GM10266 (cell line): Measurements from ENCODE around the gene LZTFL1.

Experiments used
- DNase-seq: peaks from one replicate; pipeline ENCODE4 v3.0.0; 2012; ENCODE audit errors: extremely low spot score
- TF ChIP-seq, protein P1 (sequence below): IDR thresholded peaks from 2 replicates; pipeline ENCODE4 v1.5.1; 2012; ENCODE audit warnings: mild to moderate bottlenecking, low read depth; ENCODE audit not compliant: control insufficient read depth, insufficient read depth; ENCODE audit errors: missing control alignments

LZTFL1 gene

DNA sequence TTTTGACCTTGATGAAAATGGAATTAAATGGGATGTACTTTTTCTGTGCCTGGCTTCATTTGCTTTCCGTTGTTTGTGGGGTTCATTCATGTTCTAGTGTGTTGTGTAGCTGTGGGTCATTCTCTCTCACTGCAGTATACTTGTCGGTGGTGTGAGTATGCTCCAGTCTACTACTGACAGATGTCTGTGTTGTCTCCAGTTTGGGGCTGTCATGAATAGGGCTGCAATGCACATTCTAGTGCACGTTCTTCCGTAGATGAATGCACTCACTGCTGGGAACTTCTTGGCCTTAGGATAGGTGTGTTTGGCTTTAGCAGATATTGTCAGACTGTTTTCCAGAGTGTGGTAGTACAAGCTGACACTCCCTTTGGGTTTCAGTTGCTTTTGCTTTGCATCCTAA lies 43.9 kb downstream of the LZTFL1 start:
- no peak for DNase-seq
- TF ChIP-seq, protein P1, sequence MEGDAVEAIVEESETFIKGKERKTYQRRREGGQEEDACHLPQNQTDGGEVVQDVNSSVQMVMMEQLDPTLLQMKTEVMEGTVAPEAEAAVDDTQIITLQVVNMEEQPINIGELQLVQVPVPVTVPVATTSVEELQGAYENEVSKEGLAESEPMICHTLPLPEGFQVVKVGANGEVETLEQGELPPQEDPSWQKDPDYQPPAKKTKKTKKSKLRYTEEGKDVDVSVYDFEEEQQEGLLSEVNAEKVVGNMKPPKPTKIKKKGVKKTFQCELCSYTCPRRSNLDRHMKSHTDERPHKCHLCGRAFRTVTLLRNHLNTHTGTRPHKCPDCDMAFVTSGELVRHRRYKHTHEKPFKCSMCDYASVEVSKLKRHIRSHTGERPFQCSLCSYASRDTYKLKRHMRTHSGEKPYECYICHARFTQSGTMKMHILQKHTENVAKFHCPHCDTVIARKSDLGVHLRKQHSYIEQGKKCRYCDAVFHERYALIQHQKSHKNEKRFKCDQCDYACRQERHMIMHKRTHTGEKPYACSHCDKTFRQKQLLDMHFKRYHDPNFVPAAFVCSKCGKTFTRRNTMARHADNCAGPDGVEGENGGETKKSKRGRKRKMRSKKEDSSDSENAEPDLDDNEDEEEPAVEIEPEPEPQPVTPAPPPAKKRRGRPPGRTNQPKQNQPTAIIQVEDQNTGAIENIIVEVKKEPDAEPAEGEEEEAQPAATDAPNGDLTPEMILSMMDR, result no peak

DNA sequence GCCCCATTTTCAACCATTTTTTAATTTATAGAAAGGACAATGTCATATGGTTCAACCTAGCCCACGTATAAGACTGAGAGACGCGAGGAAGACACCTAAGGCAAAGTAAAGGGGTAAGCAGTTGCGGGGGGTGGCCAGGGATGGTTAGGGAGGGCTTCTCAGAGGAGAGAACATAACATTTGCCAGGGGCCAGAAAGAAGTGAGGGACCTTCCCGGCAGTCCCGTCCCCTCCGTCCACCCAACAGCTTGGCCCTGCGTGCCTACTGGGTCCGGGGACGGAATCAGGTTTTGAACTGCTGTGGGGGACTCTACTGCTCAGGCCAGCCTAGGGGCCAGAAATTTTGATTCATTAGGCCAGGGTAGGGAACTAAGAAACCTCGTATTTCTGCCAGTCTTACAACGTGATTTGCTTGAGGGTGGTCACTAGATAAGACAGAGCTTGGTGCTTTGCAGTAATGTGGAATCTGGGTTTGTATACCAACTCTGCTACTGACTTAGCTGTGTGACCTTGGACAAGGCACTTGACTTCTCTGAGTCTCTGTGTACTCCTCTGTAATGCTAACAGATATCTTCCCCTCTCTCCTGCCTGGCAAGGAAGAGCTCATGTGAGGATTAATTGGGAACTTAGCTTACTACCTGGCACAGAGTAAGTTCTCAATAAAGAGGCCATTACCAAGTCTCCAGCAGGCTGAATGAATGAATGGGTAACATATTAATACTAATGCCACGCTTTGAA lies 44.8 kb downstream of the LZTFL1 start:
- no peak for DNase-seq
- TF ChIP-seq, protein P1, result no peak

DNA sequence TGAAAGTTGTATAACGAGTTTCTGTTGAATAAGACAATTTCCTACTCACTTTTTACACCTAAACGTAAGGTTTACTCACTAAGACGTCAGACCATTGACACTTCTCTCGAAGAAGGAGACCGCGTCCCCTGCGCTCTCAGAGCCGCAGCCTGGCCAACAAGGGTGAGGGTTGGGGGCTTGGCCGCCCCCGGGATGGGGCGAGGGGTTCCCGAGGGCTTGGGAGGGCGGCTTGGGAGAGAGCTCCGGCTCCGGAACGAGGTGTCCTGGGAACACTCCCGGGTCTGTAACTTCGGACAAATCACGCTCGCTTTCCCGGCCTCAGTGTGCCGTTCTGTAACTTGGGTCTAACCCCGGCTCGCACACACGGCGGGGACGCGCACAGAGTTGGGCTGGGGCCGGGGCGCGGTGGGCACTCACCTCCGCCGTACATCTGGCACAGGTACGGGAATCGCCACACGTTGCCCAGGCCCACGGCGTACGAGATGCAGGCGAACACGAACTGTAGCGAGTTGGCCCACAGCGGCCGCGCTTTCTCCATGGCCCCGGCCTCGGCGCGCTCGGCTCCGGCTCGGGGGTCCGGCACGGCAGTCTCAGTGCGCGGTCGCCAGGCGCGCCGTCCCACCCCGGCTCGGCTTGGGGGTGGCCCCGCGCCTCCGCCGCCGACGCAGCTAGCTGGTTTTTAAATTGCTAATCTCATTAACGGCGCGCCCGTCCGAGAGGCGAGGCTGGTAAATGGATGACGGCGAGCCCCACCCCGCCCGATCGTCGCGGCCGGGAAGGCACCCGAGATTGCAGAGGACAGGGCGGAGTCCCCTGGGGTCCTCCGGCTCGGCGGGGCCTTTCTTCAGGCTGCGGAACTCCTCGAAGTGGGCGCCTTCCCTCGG lies 45.8 kb downstream of the LZTFL1 start, which contains the start of gene SLC6A20:
TSS of gene SLC6A20 (minus strand) at position 655 of the 884 bp plus-strand sequence. CDS start at position 538, 117 bp downstream.
- TF ChIP-seq, protein P1, result no peak
- DNase-seq, result no peak

DNA sequence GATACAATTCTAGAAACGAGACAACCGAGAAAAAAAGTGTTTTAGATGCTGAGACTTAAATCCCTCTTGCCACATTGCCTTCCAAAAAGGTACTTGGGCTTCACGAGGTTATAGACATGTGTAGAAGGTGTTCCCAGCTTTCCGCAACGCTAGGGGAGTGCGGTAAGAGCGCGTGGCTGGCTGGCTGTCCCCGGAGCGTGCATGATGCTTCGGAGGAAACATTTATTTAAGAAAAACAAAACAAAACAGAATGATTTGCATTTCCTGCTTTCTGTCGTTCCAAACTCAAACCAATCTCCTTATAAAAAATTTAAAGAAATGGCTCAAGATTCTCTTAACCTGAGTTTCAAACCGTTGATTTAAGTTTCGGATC lies 46.4 kb downstream of the LZTFL1 start:
- DNase-seq, result no peak
- TF ChIP-seq, protein P1, result no peak

DNA sequence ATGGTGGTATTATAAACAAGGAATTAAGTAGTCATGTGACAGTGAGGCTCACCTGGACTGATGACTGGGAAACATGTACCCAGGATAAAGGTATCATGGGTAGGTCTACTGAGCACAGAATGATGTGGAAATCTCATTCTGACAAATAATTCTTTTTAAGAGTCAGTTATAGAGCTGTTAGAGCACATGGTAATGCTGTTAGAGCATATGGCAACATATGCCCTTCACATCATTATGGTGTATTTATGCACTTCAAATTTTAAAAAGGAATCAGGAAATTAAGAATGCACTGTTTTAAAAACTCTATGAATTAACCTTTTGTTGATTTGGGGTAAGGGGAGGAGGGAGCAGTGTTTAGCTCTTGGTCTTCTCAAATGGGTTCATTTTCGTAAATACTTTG lies 47.3 kb downstream of the LZTFL1 start:
- no peak for DNase-seq
- TF ChIP-seq, protein P1, result no peak

DNA sequence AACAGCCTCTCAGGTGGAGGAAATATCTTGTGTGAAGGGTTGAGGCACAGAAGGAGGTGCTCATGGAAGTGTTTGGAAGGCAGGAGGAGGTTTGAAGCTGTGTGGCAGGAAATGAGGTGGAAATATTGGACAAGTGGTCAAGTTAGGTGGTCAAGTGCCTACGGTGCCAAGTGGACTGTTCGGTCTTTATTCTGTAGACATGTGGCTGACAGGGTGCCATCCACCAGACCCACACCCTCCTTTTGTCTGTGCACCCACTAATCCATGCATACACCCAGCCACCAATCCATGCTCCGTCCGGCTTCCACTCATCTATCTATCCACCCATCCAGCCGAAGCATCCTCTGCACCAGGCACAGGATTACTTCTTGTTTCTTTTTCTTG lies 47.8 kb downstream of the LZTFL1 start:
- DNase-seq, result no peak
- TF ChIP-seq, protein P1, result no peak
